ENCODE data around the gene FIZ1.

FIZ1 gene

GRCh38 chr19:55543567-55543966 lies 55.8 kb downstream of the FIZ1 start:
- no peak for DNase-seq (ENCODE audit: low read depth, low spot score)

GRCh38 chr19:55542292-55542855 lies 56.9 kb downstream of the FIZ1 start:
- DNase-seq (ENCODE audit: low read depth, low spot score), result no peak

All from ELF-1 (cell line).